Right lobe of liver (tissue), 6 donors: ENCODE data around the gene POLR2H. TPM values are rescaled to one million over a fixed set of nuclear protein-coding genes. Genes with fewer than 3 reads are reported as not detected.

Experiments used
- ATAC-seq, 4 donors: fragments of 200-7000 bp; cut with Tn5 transposase; one replicate each; pipeline ENCODE4 v1.9.1; 2020; ENCODE audit warnings: mild to moderate bottlenecking in 4 of 4, moderate library complexity in 4 of 4
- DNase-seq, 3 donors: peaks; one replicate each; pipeline ENCODE4 v3.0.0-alpha.2; 2020
- H3K27ac ChIP-seq, 3 donors: fragments of 200-600 bp; one replicate each; pipeline ENCODE4 v1.8.0; 2022
- H3K27me3 ChIP-seq, 2 donors: fragments of 200-600 bp; one replicate each; pipeline ENCODE4 v1.8.0; 2022
- H3K36me3 ChIP-seq, 4 donors: fragments of 200-600 bp; sonication (generic) in 1 of 4; one replicate each; pipeline versions ENCODE4 v1.5.1 to v1.8.0; 2017 to 2022; ENCODE audit warnings: control low read depth in 1 of 4
- H3K4me1 ChIP-seq, 4 donors: fragments of 200-600 bp; sonication (generic) in 1 of 4; one replicate each; pipeline versions ENCODE4 v1.5.1 to v1.8.0; 2017 to 2022; ENCODE audit warnings: control low read depth in 1 of 4
- H3K4me3 ChIP-seq, 3 donors: fragments of 200-600 bp; one replicate each; pipeline ENCODE4 v1.8.0; 2022
- H3K9me3 ChIP-seq, 4 donors: fragments of 200-600 bp; sonication (generic) in 1 of 4; one replicate each; pipeline versions ENCODE4 v1.5.1 to v1.8.0; 2017 to 2022; ENCODE audit warnings: control low read depth in 1 of 4
- POLR2A ChIP-seq: fragments of 450-650 bp; IDR thresholded peaks from one replicate; pipeline ENCODE4 v1.6.1; 2017; ENCODE audit warnings: antibody characterized with exemption, mild to moderate bottlenecking
- WGBS: methylation state at CpG from one replicate; pipeline ENCODE4 v1.1.6; 2018; ENCODE audit warnings: low coverage, low lambda C conversion rate; ENCODE audit not compliant: insufficient coverage; ENCODE audit errors: missing lambda C conversion rate; 5-methylcytosine and 5-hydroxymethylcytosine counted together
- intact Hi-C, 2 donors: fragments of 100-400 bp; cut with DNase I; formaldehyde crosslinking; loops; one replicate each; pipeline versions ENCODE4 v1.11.2 to v1.14.1; 2022
- total RNA-seq, 6 experiments: library from RNA; depleted of rRNA in 2 of 6; stranded (reverse); fragments of >200 nt in 2 of 6; fragmentation: NEBNext Ultra II Directional in 3 of 6; extraction: Animal tissue kit (Norgen Biotek cat#: 25700) in 3 of 6; gene quantifications; one replicate each; pipeline versions ENCODE4 v1.1.0 to v1.2.4, GENCODE V29; 2016 to 2023
- TF ChIP-seq, protein P1 (sequence below), 4 donors: fragments of 200-600 bp in 3 of 4; fragments of 450-650 bp in 1 of 4; IDR thresholded peaks; one replicate each; pipeline versions ENCODE4 v1.5.1 to v1.8.0; 2016 to 2022; ENCODE audit warnings: antibody characterized with exemption in 4 of 4, mild to moderate bottlenecking in 2 of 4
- donor health status: DM: no; HTN: yes; CAD: no.
- donor health status: DM: no; HTN: no; CAD: no.
- donor health status: DM: no; HTN: no; CAD: no.
- donor health status: DM: no; HTN: yes; CAD: no.
- donor health status: DM: no; HTN: yes; CAD: no.

The POLR2H gene
- total RNA-seq, 6 experiments from 2014 or later = 27.4 to 65.7 (median 35.3) TPM

DNA sequence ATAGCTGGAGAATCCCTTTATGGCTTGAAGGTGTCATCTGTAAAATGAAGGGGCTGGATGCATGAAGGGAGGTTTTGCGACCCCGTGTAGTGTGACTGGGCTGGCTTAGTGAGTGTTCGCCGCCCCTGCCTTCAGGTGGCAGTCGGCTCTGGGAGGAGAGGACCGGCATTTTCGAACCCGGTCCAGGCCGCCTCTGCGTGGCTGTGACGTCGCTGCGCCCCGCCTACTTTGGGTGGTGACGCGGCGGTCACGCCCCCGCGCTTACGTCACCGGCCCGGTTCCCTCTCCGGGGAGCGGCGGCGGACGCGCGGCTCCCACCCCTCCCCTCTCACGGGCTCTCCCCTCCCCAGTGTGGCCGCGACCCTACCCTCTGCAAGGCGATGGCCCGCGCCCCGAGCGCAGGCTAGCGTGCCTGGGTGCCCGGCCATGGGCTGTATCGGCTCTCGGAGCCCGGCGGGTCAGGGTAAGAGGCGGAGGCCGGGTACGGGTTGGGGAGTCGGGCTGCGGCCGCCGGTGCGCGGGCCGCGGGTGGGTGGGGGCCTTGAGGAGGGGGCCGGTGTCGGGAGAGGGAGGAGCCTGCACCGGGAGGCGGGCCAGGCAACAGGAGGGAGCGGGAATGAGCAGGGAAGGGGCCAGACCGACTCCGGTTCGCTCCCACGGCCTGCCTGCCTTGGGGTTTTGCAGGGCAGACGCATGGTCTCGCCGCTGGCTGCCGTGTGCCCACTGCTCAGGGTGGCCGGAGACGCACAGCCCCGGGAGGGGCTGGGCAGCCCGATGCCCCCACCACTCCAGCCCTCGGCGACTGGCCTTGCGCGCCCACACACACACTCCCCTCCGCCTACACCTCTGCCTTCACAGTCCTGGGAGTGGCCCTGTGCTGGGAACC is 25.6 kb upstream of the POLR2H start:
- peaks cover 0 to 6% (median 0%) of the 10 kb centered on the region in 4 donors for H3K4me1 ChIP-seq
- peaks cover 11 to 43% (median 29%) of the 10 kb centered on the region in 4 donors for H3K36me3 ChIP-seq
- peak; percentile 90 to 93 (median 92) for DNase-seq
- H3K9me3 ChIP-seq = no peaks in the 10 kb centered on the region
- no peaks in the 10 kb centered on the region for H3K27me3 ChIP-seq
- peak overlapping the region; percentile 70 to 91 (median 75) for H3K27ac ChIP-seq
- 3% methylated on average over 11 of the region's 77 CpGs for WGBS
- intact Hi-C loops = no loop called here
- peak overlapping the region; percentile 65 to 69 (median 68) for H3K4me3 ChIP-seq
- TF ChIP-seq, protein P1, sequence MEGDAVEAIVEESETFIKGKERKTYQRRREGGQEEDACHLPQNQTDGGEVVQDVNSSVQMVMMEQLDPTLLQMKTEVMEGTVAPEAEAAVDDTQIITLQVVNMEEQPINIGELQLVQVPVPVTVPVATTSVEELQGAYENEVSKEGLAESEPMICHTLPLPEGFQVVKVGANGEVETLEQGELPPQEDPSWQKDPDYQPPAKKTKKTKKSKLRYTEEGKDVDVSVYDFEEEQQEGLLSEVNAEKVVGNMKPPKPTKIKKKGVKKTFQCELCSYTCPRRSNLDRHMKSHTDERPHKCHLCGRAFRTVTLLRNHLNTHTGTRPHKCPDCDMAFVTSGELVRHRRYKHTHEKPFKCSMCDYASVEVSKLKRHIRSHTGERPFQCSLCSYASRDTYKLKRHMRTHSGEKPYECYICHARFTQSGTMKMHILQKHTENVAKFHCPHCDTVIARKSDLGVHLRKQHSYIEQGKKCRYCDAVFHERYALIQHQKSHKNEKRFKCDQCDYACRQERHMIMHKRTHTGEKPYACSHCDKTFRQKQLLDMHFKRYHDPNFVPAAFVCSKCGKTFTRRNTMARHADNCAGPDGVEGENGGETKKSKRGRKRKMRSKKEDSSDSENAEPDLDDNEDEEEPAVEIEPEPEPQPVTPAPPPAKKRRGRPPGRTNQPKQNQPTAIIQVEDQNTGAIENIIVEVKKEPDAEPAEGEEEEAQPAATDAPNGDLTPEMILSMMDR (IDR thresholded peaks at IDR 0.05) = no peak
- peak; percentile 69 for TF ChIP-seq POLR2A
- peak; percentile 79 to 93 (median 82) for ATAC-seq

DNA sequence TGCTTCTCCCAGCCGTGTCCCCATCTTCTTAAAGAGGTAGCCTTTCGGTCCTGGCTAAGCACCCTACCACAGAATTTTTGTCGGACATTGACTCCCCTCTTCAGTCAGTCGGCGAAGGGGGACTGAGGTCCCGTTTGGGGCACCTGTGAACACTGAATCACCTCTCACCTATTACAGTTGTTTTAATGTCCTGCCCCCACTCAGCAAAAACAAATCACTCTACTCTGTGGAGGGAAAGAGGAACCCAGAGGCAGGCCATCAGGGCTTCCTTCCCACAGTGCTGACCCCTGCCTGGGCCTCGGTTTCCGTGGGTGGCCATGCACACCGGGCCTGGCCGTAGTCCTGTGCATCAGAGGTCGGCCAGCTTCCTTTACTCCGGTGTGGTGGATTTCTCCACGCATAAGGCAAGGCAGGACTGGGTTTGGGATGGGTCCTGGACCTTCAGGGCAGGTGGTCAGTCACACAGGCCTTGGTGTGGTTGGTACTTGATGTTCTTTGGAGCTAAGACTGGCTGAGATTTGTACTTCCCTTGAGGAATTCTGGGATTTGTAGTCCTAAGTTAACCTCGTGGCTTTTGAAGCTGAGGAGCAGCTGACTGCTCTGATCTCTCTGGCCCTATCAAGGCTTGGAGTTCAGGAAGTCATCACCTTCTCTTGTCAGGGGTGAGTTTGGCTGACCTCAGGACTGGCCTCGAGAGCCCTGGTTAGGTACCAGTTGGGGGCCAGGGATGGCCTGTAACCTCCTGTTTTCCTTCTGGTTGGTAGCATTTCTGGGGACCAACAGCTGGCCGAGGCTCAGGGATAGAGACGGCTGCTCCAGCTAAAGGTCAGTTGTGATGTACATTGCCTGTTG is 24.7 kb upstream of the POLR2H start:
- intact Hi-C loops = no loop called here
- DNase-seq (no peak), ATAC-seq (peak; percentile 6 to 28 (median 10))
- H3K27ac ChIP-seq = peak overlapping the region; percentile 70 to 91 (median 75)
- no peaks in the 10 kb centered on the region for H3K27me3 ChIP-seq
- WGBS = 19% methylated on average over 13 of the region's 17 CpGs
- peaks cover 0 to 6% (median 0%) of the 10 kb centered on the region in 4 donors for H3K4me1 ChIP-seq
- TF ChIP-seq POLR2A = no peak
- TF ChIP-seq, protein P1 (IDR thresholded peaks at IDR 0.05) = no peak
- peaks cover 3 to 34% (median 22%) of the 10 kb centered on the region in 4 donors for H3K36me3 ChIP-seq
- H3K4me3 ChIP-seq = peak overlapping the region; percentile 65 to 69 (median 68)
- H3K9me3 ChIP-seq = no peaks in the 10 kb centered on the region

DNA sequence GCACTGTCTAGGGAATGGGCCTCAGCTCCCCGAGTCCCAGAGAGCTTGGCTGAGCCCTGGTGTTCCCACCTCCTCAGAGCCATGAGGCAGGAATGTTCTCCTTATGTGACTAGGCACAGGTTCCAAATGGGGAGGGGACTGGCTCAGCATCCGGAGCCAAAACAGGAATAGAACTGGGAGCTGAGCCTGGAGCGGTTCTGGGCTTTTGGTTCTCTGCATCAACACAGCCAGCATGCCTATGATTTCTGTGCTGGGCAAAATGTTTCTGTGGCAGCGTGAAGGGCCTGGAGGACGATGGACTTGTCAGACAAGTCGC is 24.2 kb upstream of the POLR2H start, which contains the start of gene FAM131A:
TSS of gene FAM131A (plus strand) at position 202 of the 316 bp plus-strand sequence. CDS start at position 233, 31 bp downstream.
- intact Hi-C loops = no loop called here
- Histone ChIP-seq H3K36me3 (peaks cover 0 to 28% (median 16%) of the 10 kb centered on the region in 4 donors), H3K9me3 (no peaks in the 10 kb centered on the region), H3K4me3 (peak within 1 kb of the TSS; percentile 65 to 69 (median 68)), H3K27ac (peak within 1 kb of the TSS; percentile 70 to 91 (median 75)), H3K4me1 (peaks cover 0 to 6% (median 0%) of the 10 kb centered on the region in 4 donors), H3K27me3 (no peaks in the 10 kb centered on the region)
- TF ChIP-seq, protein P1 (IDR thresholded peaks at IDR 0.05) = no peak
- no peak for TF ChIP-seq POLR2A
- ATAC-seq (no peak), DNase-seq (no peak)
- 92% methylated on average over 3 of the region's 6 CpGs for WGBS

DNA sequence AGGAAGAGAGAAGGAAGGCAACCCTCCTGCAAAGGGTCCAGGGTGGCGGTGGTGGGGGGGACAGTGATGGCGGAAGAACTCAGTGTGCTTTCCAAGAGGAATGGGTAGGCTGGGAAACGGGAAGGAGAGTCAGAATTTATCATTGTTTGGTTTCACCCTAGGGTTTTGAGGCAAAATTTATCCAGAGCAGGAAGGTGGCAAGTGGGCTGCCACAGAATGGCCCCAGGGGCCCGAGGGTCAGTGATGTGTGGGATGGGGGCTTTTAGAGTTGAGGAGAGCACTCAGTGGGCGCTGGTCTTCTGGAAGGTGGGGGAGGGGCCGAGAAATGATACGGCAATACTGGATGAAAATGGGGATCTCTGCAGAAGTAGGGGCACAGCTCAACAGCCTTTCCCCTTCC is 23.5 kb upstream of the POLR2H start:
- intact Hi-C loops = no loop called here
- H3K9me3 ChIP-seq = no peaks in the 10 kb centered on the region
- DNase-seq (no peak), ATAC-seq (no peak)
- H3K27me3 ChIP-seq = no peaks in the 10 kb centered on the region
- no peak overlapping the region for H3K4me3 ChIP-seq
- peaks cover 0 to 6% (median 0%) of the 10 kb centered on the region in 4 donors for H3K4me1 ChIP-seq
- TF ChIP-seq, protein P1 (IDR thresholded peaks at IDR 0.05) = no peak
- TF ChIP-seq POLR2A = no peak
- H3K36me3 ChIP-seq = peaks cover 0 to 22% (median 12%) of the 10 kb centered on the region in 4 donors
- WGBS = 61% methylated on average over 6 of the region's 7 CpGs
- H3K27ac ChIP-seq = peak overlapping the region in 1 of 3 donors; percentile 26
